Measurements from ENCODE around the gene CAMK2A.

CAMK2A gene

GRCh38 chr5:150278916-150279315, 10.7 kb downstream of the CAMK2A start:
- DNase-seq (ENCODE audit: low spot score), result peak; percentile 52

- no peak for DNase-seq (ENCODE audit: low spot score)
Observed at GRCh38 chr5:150278046-150278730, 11.4 kb downstream of the CAMK2A start.

GRCh38 chr5:150277043-150277442, 12.5 kb downstream of the CAMK2A start:
- no peak for DNase-seq (ENCODE audit: low spot score)

- DNase-seq (ENCODE audit: low spot score), result no peak
Observed at GRCh38 chr5:150274811-150275210, 14.8 kb downstream of the CAMK2A start.

GRCh38 chr5:150272531-150272930, 17.0 kb downstream of the CAMK2A start:
- peak; percentile 59 for DNase-seq (ENCODE audit: low spot score)

- DNase-seq (ENCODE audit: low spot score), result no peak
Observed at GRCh38 chr5:150271923-150272322, 17.6 kb downstream of the CAMK2A start.

- no peak for DNase-seq (ENCODE audit: low spot score)
Observed at GRCh38 chr5:150271296-150271692, 18.3 kb downstream of the CAMK2A start.

- DNase-seq (ENCODE audit: low spot score), result no peak
Observed at GRCh38 chr5:150270541-150271295, 18.9 kb downstream of the CAMK2A start.

- no peak for DNase-seq (ENCODE audit: low spot score)
Observed at GRCh38 chr5:150266871-150267291, 22.7 kb downstream of the CAMK2A start.

GRCh38 chr5:150265870-150266383, 23.6 kb downstream of the CAMK2A start:
- no peak for DNase-seq (ENCODE audit: low spot score)

- DNase-seq (ENCODE audit: low spot score), result no peak
Observed at GRCh38 chr5:150264667-150265603, 24.6 kb downstream of the CAMK2A start.

GRCh38 chr5:150263801-150264621, 25.6 kb downstream of the CAMK2A start:
- DNase-seq (ENCODE audit: low spot score), result peak; percentile 49

- no peak for DNase-seq (ENCODE audit: low spot score)
Observed at GRCh38 chr5:150263375-150263775, 26.2 kb downstream of the CAMK2A start.

GRCh38 chr5:150262502-150262901, 27.1 kb downstream of the CAMK2A start:
- no peak for DNase-seq (ENCODE audit: low spot score)

- peak; percentile 20 for DNase-seq (ENCODE audit: low spot score)
Observed at GRCh38 chr5:150261231-150261630, 28.3 kb downstream of the CAMK2A start.

GRCh38 chr5:150258130-150258529, 31.4 kb downstream of the CAMK2A start:
- DNase-seq (ENCODE audit: low spot score), result no peak

- DNase-seq (ENCODE audit: low spot score), result no peak
Observed at GRCh38 chr5:150257424-150257823, 32.1 kb downstream of the CAMK2A start.

- DNase-seq (ENCODE audit: low spot score), result no peak
Observed at GRCh38 chr5:150256410-150257064, 33.0 kb downstream of the CAMK2A start.

GRCh38 chr5:150255659-150256409, 33.7 kb downstream of the CAMK2A start:
- no peak for DNase-seq (ENCODE audit: low spot score)

GRCh38 chr5:150254774-150255173, 34.8 kb downstream of the CAMK2A start:
- no peak for DNase-seq (ENCODE audit: low spot score)

Measured in SW480 (cell line).